Pancreas (tissue), 10 donors: Measurements from ENCODE around the gene THBS2. TPM values are rescaled to one million over a fixed set of nuclear protein-coding genes. Genes with fewer than 3 reads are reported as not detected.

Experiments
- ATAC-seq, 4 donors: fragments of 200-7000 bp; cut with Tn5 transposase; one replicate each; pipeline versions ENCODE4 v1.8.0 to v1.9.1; 2020; ENCODE audit warnings: mild to moderate bottlenecking in 4 of 4, moderate library complexity in 4 of 4
- DNase-seq, 6 donors: peaks; one replicate each; pipeline ENCODE4 v3.0.0-alpha.2; 2020
- FAIRE-seq: peaks from 2 replicates; lab custom pipeline; 2012; peaks lifted over from hg19 to GRCh38; lab: Jason Lieb, UNC
- H3K27ac ChIP-seq, 4 donors: fragments of 200-600 bp; sonication (generic); 1 replicate in 3 of 4; 2 replicates in 1 of 4; pipeline versions ENCODE4 v1.5.0 to v1.8.0; 2020
- H3K27me3 ChIP-seq, 4 donors: fragments of 200-600 bp; one replicate each; pipeline ENCODE4 v1.8.0; 2021
- H3K36me3 ChIP-seq, 3 donors: fragments of 200-600 bp; sonication (generic) in 1 of 3; one replicate each; pipeline versions ENCODE4 v1.5.0 to v1.8.0; 2020 to 2021
- H3K4me1 ChIP-seq, 3 donors: fragments of 200-600 bp; one replicate each; pipeline ENCODE4 v1.8.0; 2021
- H3K4me3 ChIP-seq, 4 donors: fragments of 200-600 bp; sonication (generic) in 2 of 4; one replicate each; pipeline versions ENCODE4 v1.5.0 to v1.8.0; 2020 to 2021
- H3K9me3 ChIP-seq, 4 donors: fragments of 200-600 bp; one replicate each; pipeline ENCODE4 v1.8.0; 2021
- WGBS, 2 donors: extraction: QIAGEN DNeasy Blood & Tissue Kit; methylation state at CpG; one replicate each; pipeline ENCODE4 v1.1.7; 2013; 5-methylcytosine and 5-hydroxymethylcytosine counted together
- intact Hi-C, 3 donors: fragments of 100-400 bp; cut with DNase I; formaldehyde crosslinking; loops; one replicate each; pipeline versions ENCODE4 v1.11.1 to v1.14.2; 2022
- polyA plus RNA-seq, 2 donors: library from polyadenylated mRNA; stranded (reverse); fragments of 200-250 nt; gene quantifications; one replicate each; pipeline ENCODE4 v1.2.3, GENCODE V29; 2013
- total RNA-seq, 6 donors: library from RNA; stranded (reverse); fragmentation: NEBNext Ultra II Directional in 4 of 6; extraction: Animal tissue kit (Norgen Biotek cat#: 25700) in 4 of 6; gene quantifications; one replicate each; pipeline versions ENCODE4 v1.2.1 to v1.2.4, GENCODE V29; 2021 to 2023
- TF ChIP-seq, protein P1 (sequence below), 4 donors: fragments of 200-600 bp; sonication (generic) in 3 of 4; IDR thresholded peaks; one replicate each; pipeline versions ENCODE4 v1.5.0 to v1.8.0; 2021; ENCODE audit warnings: antibody characterized with exemption in 4 of 4
- donor health status: healthy with polysubstance abuse.
- donor health status: DM: no; HTN: no; CAD: no; lungs with moderate emphysema.
- donor health status: DM: no; HTN: no; CAD: no.
- donor health status: control.
- donor health status: control.
- donor health status: Bipolar disorder and iron deficiency.
- donor health status: DM: yes; HTN: yes; CAD: no.
- donor health status: DM: no; HTN: no; CAD: no.
- donor health status: DM: no; HTN: no; CAD: no.
- donor health status: DM: yes; HTN: yes; CAD: no.

THBS2 gene
- total and polyA plus RNA-seq, 8 donors: 0.96 to 39.4 (median 2.6) TPM

- FAIRE-seq: no peak
- no peak for ATAC-seq
- no peak overlapping the region for H3K4me3 ChIP-seq
Measured at GRCh38 chr6:169188475-169188874, 65.2 kb downstream of the THBS2 start.

GRCh38 chr6:169188051-169188470 is 65.6 kb downstream of the THBS2 start:
- intact Hi-C loops: no loop called here
- FAIRE-seq (no peak), ATAC-seq (no peak), DNase-seq (no peak)
- TF ChIP-seq, protein P1, sequence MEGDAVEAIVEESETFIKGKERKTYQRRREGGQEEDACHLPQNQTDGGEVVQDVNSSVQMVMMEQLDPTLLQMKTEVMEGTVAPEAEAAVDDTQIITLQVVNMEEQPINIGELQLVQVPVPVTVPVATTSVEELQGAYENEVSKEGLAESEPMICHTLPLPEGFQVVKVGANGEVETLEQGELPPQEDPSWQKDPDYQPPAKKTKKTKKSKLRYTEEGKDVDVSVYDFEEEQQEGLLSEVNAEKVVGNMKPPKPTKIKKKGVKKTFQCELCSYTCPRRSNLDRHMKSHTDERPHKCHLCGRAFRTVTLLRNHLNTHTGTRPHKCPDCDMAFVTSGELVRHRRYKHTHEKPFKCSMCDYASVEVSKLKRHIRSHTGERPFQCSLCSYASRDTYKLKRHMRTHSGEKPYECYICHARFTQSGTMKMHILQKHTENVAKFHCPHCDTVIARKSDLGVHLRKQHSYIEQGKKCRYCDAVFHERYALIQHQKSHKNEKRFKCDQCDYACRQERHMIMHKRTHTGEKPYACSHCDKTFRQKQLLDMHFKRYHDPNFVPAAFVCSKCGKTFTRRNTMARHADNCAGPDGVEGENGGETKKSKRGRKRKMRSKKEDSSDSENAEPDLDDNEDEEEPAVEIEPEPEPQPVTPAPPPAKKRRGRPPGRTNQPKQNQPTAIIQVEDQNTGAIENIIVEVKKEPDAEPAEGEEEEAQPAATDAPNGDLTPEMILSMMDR (IDR thresholded peaks at IDR 0.05): no peak
- no peaks in the 10 kb centered on the region for H3K4me1 ChIP-seq
- WGBS, 2 donors: 64 to 69% methylated on average over 9 of the region's 9 CpGs
- no peaks in the 10 kb centered on the region for H3K36me3 ChIP-seq
- H3K4me3 ChIP-seq: no peak overlapping the region
- H3K27ac ChIP-seq: no peak overlapping the region
- H3K27me3 ChIP-seq: no peaks in the 10 kb centered on the region
- no peaks in the 10 kb centered on the region for H3K9me3 ChIP-seq

More at GRCh38 chr6:169188475-169188874, 65.2 kb downstream of the THBS2 start:
- intact Hi-C loops: no loop called here
- no peaks in the 10 kb centered on the region for H3K27me3 ChIP-seq
- no peak overlapping the region for H3K27ac ChIP-seq
- WGBS, 2 donors: 65 to 74% methylated on average over 6 of the region's 6 CpGs
- no peaks in the 10 kb centered on the region for H3K4me1 ChIP-seq
- no peaks in the 10 kb centered on the region for H3K36me3 ChIP-seq
- no peaks in the 10 kb centered on the region for H3K9me3 ChIP-seq
- TF ChIP-seq, protein P1 (IDR thresholded peaks at IDR 0.05): no peak
- no peak for DNase-seq

- Histone ChIP-seq H3K9me3 (no peaks in the 10 kb centered on the region), H3K4me1 (no peaks in the 10 kb centered on the region), H3K27ac (no peak overlapping the region), H3K27me3 (no peaks in the 10 kb centered on the region), H3K4me3 (no peak overlapping the region), H3K36me3 (no peaks in the 10 kb centered on the region)
- ATAC-seq (no peak), DNase-seq (no peak), FAIRE-seq (no peak)
- TF ChIP-seq, protein P1 (IDR thresholded peaks at IDR 0.05): no peak
- 72 to 81% methylated on average over 25 of the region's 25 CpGs for WGBS, 2 donors
- intact Hi-C loops: no loop called here
Measured at GRCh38 chr6:169186496-169187169, 67.0 kb downstream of the THBS2 start.

- intact Hi-C loops: no loop called here
- Histone ChIP-seq H3K27me3 (no peaks in the 10 kb centered on the region), H3K4me3 (no peak overlapping the region), H3K9me3 (no peaks in the 10 kb centered on the region), H3K4me1 (no peaks in the 10 kb centered on the region), H3K27ac (no peak overlapping the region), H3K36me3 (no peaks in the 10 kb centered on the region)
- FAIRE-seq (no peak), DNase-seq (no peak), ATAC-seq (no peak)
- TF ChIP-seq, protein P1 (IDR thresholded peaks at IDR 0.05): no peak
- WGBS, 2 donors: 82 to 86% methylated on average over 26 of the region's 26 CpGs
Measured at GRCh38 chr6:169185692-169186485, 67.8 kb downstream of the THBS2 start.
